Hepatocyte (in vitro differentiated cells): Measurements from ENCODE around the gene KIR2DL1.
"Not testable (repeated sequence)": the region's sequence is repeated elsewhere in the genome, so short reads cannot be mapped to it uniquely, and the experiment has no call there.

Experiments
- CTCF ChIP-seq: fragments of 200-600 bp; sonication (generic); IDR thresholded peaks from 2 replicates; pipeline ENCODE4 v1.5.1; 2016; ENCODE audit warnings: antibody characterized with exemption, mild to moderate bottlenecking; ENCODE audit not compliant: poor library complexity
- EZH2 ChIP-seq: fragments of 200-600 bp; sonication (generic); IDR thresholded peaks from 2 replicates; pipeline ENCODE4 v1.6.1; 2016; ENCODE audit warnings: antibody characterized with exemption, mild to moderate bottlenecking, borderline replicate concordance
- EZH2phosphoT487 ChIP-seq: fragments of 200-600 bp; sonication (generic); IDR thresholded peaks from one replicate; pipeline ENCODE4 v1.6.1; 2018; ENCODE audit warnings: antibody characterized with exemption, mild to moderate bottlenecking, low read depth, moderate library complexity; ENCODE audit not compliant: unreplicated experiment, severe bottlenecking

- TF ChIP-seq CTCF, EZH2, EZH2phosphoT487: not testable (repeated sequence)
These were observed 25.5 kb upstream of the KIR2DL1 start for GRCh38 chr19:54744080-54744479.
